ENCODE measurements around the gene POLQ. TPM values are rescaled to one million over a fixed set of nuclear protein-coding genes. Genes with fewer than 3 reads are reported as not detected.

POLQ gene
- total and polyA plus RNA-seq, 4 donors, result 0.10 to 13.2 (median 0.22) TPM

DNA sequence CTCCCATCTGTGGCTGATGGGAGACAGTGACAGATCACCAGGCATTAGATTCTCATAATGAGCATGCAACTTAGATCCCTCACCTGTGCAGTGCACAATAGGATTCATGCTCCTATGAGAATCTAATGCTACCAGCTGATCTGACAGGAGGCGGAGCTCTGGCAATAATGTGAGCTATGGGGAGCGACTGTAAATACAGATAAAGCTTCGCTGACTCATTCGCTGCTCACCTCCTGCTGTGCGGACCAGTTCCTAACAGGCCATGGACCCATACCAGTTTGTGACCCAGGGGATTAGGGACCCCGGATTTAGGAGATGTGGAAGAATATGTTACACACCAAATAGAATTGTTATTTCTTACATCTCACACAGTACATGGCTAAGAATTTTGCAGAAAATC is 28.7 kb upstream of the POLQ start:
- Histone ChIP-seq H3K27me3 (ENCODE audit: control insufficient read depth in 4 of 4, insufficient read depth in 4 of 4, low read length in 3 of 4) (no peaks in the 10 kb centered on the region), H3K9ac (ENCODE audit: low read depth in 1 of 2, low read length in 2 of 2) (no peak overlapping the region), H3K4me3 (ENCODE audit: low read depth in 1 of 3, low read length in 3 of 3) (no peak overlapping the region), H3K27ac (ENCODE audit: low read depth in 1 of 2, low read length in 2 of 2) (no peak overlapping the region), H3K9me3 (ENCODE audit: control insufficient read depth in 4 of 4, low read length in 3 of 4) (no peaks in the 10 kb centered on the region), H3K4me1 (ENCODE audit: control insufficient read depth in 4 of 4, insufficient read depth in 4 of 4, low read length in 3 of 4) (no peaks in the 10 kb centered on the region), H3K36me3 (ENCODE audit: control insufficient read depth in 4 of 4, insufficient read depth in 3 of 4, low read depth in 1 of 4, low read length in 3 of 4) (no peaks in the 10 kb centered on the region)
- 69% methylated on average over 6 of the region's 6 CpGs for WGBS
- DNase-seq (ENCODE audit: low spot score), result no peak
- TF ChIP-seq, protein P1, sequence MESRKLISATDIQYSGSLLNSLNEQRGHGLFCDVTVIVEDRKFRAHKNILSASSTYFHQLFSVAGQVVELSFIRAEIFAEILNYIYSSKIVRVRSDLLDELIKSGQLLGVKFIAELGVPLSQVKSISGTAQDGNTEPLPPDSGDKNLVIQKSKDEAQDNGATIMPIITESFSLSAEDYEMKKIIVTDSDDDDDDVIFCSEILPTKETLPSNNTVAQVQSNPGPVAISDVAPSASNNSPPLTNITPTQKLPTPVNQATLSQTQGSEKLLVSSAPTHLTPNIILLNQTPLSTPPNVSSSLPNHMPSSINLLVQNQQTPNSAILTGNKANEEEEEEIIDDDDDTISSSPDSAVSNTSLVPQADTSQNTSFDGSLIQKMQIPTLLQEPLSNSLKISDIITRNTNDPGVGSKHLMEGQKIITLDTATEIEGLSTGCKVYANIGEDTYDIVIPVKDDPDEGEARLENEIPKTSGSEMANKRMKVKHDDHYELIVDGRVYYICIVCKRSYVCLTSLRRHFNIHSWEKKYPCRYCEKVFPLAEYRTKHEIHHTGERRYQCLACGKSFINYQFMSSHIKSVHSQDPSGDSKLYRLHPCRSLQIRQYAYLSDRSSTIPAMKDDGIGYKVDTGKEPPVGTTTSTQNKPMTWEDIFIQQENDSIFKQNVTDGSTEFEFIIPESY (IDR thresholded peaks at IDR 0.05), result no peak
- TF ChIP-seq SP1 (IDR thresholded peaks at IDR 0.05) (no peak), TAF1 (conservative IDR thresholded peaks at IDR 0.05) (no peak), FOXA2 (IDR thresholded peaks at IDR 0.05) (no peak), HNF4A (conservative IDR thresholded peaks at IDR 0.05) (no peak), RAD21 (IDR thresholded peaks at IDR 0.05) (no peak), YY1 (IDR thresholded peaks at IDR 0.05) (no peak), EGR1 (IDR thresholded peaks at IDR 0.05; ENCODE audit: low read depth in 2 of 2) (no peak), RXRA (IDR thresholded peaks at IDR 0.05) (no peak), JUND (IDR thresholded peaks at IDR 0.05) (no peak), HNF4G (IDR thresholded peaks at IDR 0.05) (no peak)
- TF ChIP-seq, protein P2, sequence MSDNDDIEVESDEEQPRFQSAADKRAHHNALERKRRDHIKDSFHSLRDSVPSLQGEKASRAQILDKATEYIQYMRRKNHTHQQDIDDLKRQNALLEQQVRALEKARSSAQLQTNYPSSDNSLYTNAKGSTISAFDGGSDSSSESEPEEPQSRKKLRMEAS (IDR thresholded peaks at IDR 0.05), result no peak
- TF ChIP-seq, protein P3, sequence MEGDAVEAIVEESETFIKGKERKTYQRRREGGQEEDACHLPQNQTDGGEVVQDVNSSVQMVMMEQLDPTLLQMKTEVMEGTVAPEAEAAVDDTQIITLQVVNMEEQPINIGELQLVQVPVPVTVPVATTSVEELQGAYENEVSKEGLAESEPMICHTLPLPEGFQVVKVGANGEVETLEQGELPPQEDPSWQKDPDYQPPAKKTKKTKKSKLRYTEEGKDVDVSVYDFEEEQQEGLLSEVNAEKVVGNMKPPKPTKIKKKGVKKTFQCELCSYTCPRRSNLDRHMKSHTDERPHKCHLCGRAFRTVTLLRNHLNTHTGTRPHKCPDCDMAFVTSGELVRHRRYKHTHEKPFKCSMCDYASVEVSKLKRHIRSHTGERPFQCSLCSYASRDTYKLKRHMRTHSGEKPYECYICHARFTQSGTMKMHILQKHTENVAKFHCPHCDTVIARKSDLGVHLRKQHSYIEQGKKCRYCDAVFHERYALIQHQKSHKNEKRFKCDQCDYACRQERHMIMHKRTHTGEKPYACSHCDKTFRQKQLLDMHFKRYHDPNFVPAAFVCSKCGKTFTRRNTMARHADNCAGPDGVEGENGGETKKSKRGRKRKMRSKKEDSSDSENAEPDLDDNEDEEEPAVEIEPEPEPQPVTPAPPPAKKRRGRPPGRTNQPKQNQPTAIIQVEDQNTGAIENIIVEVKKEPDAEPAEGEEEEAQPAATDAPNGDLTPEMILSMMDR (IDR thresholded peaks at IDR 0.05; ENCODE audit: low read depth, low read length, missing input control), result no peak

DNA sequence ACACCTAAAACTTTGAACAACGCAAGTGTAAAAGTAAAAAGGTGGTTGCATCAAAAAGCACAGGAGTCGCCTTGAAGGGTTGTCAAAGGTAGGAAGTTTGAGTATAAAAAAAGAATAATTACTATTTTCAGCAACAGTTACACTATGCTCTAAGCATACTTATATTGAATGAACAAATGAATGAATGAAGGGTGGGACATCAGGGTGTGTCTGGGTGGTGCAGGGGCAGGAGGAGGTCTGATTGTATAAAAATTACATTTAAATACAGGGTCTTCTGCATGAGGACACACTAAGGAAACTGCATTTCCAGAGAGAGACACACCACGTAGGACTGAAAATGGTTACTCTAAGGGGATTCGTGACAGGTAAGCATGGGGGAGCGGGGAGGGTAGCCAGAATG is 21.9 kb upstream of the POLQ start, which contains the start of gene ARGFX:
TSS of gene ARGFX (plus strand) at position 301 of the 400 bp plus-strand sequence. CDS start 2,765 bp downstream, outside the sequence.
- no peaks in the 10 kb centered on the region for H3K9me3 ChIP-seq (ENCODE audit: control insufficient read depth in 4 of 4, low read length in 3 of 4)
- TF ChIP-seq, protein P4, sequence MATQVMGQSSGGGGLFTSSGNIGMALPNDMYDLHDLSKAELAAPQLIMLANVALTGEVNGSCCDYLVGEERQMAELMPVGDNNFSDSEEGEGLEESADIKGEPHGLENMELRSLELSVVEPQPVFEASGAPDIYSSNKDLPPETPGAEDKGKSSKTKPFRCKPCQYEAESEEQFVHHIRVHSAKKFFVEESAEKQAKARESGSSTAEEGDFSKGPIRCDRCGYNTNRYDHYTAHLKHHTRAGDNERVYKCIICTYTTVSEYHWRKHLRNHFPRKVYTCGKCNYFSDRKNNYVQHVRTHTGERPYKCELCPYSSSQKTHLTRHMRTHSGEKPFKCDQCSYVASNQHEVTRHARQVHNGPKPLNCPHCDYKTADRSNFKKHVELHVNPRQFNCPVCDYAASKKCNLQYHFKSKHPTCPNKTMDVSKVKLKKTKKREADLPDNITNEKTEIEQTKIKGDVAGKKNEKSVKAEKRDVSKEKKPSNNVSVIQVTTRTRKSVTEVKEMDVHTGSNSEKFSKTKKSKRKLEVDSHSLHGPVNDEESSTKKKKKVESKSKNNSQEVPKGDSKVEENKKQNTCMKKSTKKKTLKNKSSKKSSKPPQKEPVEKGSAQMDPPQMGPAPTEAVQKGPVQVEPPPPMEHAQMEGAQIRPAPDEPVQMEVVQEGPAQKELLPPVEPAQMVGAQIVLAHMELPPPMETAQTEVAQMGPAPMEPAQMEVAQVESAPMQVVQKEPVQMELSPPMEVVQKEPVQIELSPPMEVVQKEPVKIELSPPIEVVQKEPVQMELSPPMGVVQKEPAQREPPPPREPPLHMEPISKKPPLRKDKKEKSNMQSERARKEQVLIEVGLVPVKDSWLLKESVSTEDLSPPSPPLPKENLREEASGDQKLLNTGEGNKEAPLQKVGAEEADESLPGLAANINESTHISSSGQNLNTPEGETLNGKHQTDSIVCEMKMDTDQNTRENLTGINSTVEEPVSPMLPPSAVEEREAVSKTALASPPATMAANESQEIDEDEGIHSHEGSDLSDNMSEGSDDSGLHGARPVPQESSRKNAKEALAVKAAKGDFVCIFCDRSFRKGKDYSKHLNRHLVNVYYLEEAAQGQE (IDR thresholded peaks at IDR 0.05), result no peak
- TF ChIP-seq JUND (IDR thresholded peaks at IDR 0.05), result no peak
- no peak for TF ChIP-seq HNF4G (IDR thresholded peaks at IDR 0.05)
- no peak for TF ChIP-seq EGR1 (IDR thresholded peaks at IDR 0.05; ENCODE audit: low read depth in 2 of 2)
- TF ChIP-seq, protein P5, sequence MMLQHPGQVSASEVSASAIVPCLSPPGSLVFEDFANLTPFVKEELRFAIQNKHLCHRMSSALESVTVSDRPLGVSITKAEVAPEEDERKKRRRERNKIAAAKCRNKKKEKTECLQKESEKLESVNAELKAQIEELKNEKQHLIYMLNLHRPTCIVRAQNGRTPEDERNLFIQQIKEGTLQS (IDR thresholded peaks at IDR 0.05), result no peak
- no peak for TF ChIP-seq SP1 (IDR thresholded peaks at IDR 0.05)
- H3K4me1 ChIP-seq (ENCODE audit: control insufficient read depth in 4 of 4, insufficient read depth in 4 of 4, low read length in 3 of 4), result no peaks in the 10 kb centered on the region
- no peak for DNase-seq (ENCODE audit: low spot score)
- H3K9ac ChIP-seq (ENCODE audit: low read depth in 1 of 2, low read length in 2 of 2), result no peak within 1 kb of the TSS
- no peaks in the 10 kb centered on the region for H3K27me3 ChIP-seq (ENCODE audit: control insufficient read depth in 4 of 4, insufficient read depth in 4 of 4, low read length in 3 of 4)
- no peak within 1 kb of the TSS for H3K27ac ChIP-seq (ENCODE audit: low read depth in 1 of 2, low read length in 2 of 2)
- H3K4me3 ChIP-seq (ENCODE audit: low read depth in 1 of 3, low read length in 3 of 3), result no peak within 1 kb of the TSS
- 95% methylated on average over 5 of the region's 5 CpGs for WGBS
- H3K36me3 ChIP-seq (ENCODE audit: control insufficient read depth in 4 of 4, insufficient read depth in 3 of 4, low read depth in 1 of 4, low read length in 3 of 4), result no peaks in the 10 kb centered on the region
